Activated T-helper 2 cell treated with anti-CD3 and anti-CD28 coated beads, Interferon-gamma antibody, Interleukin-2, Interleukin-4, amounts not matched to agents 10 μg/mL and 5 μg/mL and 100 μg/mL, durations not matched to agents 14 hours and 24 hours and 36 hours (primary cell): ENCODE data around the gene CLEC1A. TPM values are rescaled to one million over a fixed set of nuclear protein-coding genes. Genes with fewer than 3 reads are reported as not detected.

ENCODE experiments used
- DNase-seq: peaks from one replicate; pipeline ENCODE4 v3.0.0; 2021; ENCODE audit warnings: low spot score
- H3K27ac Mint-ChIP-seq: one replicate; pipeline ENCODE4 v1.8.0; 2021; ENCODE audit warnings: mixed read lengths
- H3K27me3 Mint-ChIP-seq: one replicate; pipeline ENCODE4 v1.8.0; 2021; ENCODE audit warnings: low read depth, mixed read lengths
- H3K36me3 Mint-ChIP-seq: one replicate; pipeline ENCODE4 v1.8.0; 2021; ENCODE audit warnings: low read depth, mixed read lengths
- H3K4me1 Mint-ChIP-seq: one replicate; pipeline ENCODE4 v1.8.0; 2021; ENCODE audit warnings: low read depth, mixed read lengths
- H3K4me3 Mint-ChIP-seq: one replicate; pipeline ENCODE4 v1.8.0; 2021; ENCODE audit warnings: low read depth, mild to moderate bottlenecking, moderate library complexity, mixed read lengths
- H3K9me3 Mint-ChIP-seq: one replicate; pipeline ENCODE4 v1.8.0; 2021; ENCODE audit warnings: mixed read lengths
- intact Hi-C: fragments of 100-400 bp; cut with micrococcal nuclease; formaldehyde crosslinking; loops from one replicate; pipeline ENCODE4 v1.15.1; 2023
- total RNA-seq: library from RNA; stranded (reverse); gene quantifications from 2 replicates; pipeline ENCODE4 v1.2.3, GENCODE V29; 2022

Gene CLEC1A
- total RNA-seq, 1 donor from 2014 or later: not detected

DNA sequence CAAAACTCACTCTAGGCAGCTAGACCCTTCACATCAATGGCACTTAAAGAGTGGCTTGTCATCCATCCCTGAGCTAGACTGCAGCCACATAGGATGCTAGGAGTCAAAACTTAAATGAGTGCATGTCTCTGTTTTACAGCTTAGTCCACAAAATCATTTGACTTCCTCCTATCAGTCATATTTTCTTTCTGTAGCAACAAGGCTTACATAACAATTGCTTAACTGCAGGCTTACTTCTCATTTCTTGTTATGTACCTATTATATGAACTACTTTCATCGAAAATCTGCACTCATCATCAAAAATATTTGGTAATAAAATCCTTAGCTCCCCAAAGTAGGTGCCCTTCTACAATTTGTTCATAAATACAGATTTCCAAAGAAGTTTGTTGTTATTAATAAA, 30.1 kb downstream of the CLEC1A start:
- H3K4me3 Mint-ChIP-seq: no peak overlapping the region
- H3K4me1 Mint-ChIP-seq: peaks cover 14% of the 10 kb centered on the region
- H3K27me3 Mint-ChIP-seq: peaks cover 39% of the 10 kb centered on the region
- intact Hi-C loops: no loop called here
- DNase-seq: no peak
- H3K9me3 Mint-ChIP-seq: no peaks in the 10 kb centered on the region
- no peaks in the 10 kb centered on the region for H3K36me3 Mint-ChIP-seq
- no peak overlapping the region for H3K27ac Mint-ChIP-seq

DNA sequence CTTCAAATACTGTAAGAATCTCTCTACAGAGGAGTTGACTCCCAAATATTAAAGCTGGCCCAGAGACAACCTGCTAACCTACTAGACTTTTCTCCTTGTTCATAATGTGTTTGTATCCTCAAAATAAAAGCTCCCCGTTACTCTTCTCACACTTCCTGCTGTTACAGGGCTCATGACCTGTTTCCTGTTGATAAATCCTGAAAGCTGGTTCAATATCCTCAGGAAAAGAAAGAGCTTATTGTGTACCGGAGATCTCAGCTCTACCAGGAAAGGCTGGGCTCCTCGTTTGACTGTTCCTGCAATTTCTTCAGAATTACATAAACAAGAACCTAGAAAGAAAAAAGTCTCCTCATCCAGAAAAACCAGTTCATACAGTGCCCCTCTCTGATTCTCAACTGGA, 30.8 kb downstream of the CLEC1A start:
- peaks cover 37% of the 10 kb centered on the region for H3K27me3 Mint-ChIP-seq
- intact Hi-C loops: no loop called here
- H3K27ac Mint-ChIP-seq: no peak overlapping the region
- H3K36me3 Mint-ChIP-seq: no peaks in the 10 kb centered on the region
- no peak overlapping the region for H3K4me3 Mint-ChIP-seq
- no peaks in the 10 kb centered on the region for H3K9me3 Mint-ChIP-seq
- H3K4me1 Mint-ChIP-seq: peaks cover 14% of the 10 kb centered on the region
- no peak for DNase-seq

DNA sequence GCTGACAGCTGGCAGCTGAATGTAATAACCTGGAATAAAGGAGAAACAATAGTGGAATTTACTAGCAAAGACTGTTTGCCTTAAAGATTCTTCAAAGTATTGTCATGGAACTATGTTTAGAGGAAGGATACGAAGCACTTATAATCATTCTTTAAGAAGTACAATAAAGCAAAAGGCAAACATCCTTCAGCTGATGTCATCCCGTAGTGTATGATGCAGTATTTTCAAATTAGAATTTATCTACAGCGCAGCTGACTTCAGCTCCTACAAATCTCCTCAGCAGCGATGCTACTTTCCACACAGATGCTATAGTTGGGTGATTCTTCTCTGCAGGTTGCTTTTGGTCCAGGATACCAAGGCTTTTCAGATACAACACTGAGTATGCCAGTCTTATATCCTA, 31.5 kb downstream of the CLEC1A start:
- no peak for DNase-seq
- Mint-ChIP-seq H3K27me3 (peaks cover 34% of the 10 kb centered on the region), H3K4me1 (peaks cover 14% of the 10 kb centered on the region), H3K9me3 (no peaks in the 10 kb centered on the region), H3K27ac (no peak overlapping the region), H3K4me3 (no peak overlapping the region), H3K36me3 (no peaks in the 10 kb centered on the region)
- intact Hi-C loops: no loop called here

DNA sequence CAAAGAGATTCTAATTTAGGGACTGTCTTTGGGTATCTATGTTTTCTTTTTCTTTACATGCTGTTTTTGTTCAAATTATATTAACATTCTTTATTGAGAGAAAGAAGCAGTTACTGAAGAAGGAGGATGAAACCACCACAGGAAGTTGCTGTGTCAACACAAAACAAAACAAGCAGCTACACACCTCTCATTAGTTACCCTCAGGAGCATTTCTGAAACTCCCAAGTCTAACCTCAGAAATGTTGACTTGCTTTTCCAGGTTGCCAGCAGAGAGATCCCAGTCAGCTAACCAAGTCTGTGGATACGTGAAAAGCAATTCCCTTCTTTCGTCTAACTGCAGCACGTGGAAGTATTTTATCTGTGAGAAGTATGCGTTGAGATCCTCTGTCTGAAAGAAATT, 33.5 kb downstream of the CLEC1A start:
- Mint-ChIP-seq H3K27ac (no peak overlapping the region), H3K4me1 (peaks cover 14% of the 10 kb centered on the region), H3K9me3 (no peaks in the 10 kb centered on the region), H3K4me3 (no peak overlapping the region), H3K27me3 (peaks cover 46% of the 10 kb centered on the region), H3K36me3 (no peaks in the 10 kb centered on the region)
- intact Hi-C loops: no loop called here
- no peak for DNase-seq

DNA sequence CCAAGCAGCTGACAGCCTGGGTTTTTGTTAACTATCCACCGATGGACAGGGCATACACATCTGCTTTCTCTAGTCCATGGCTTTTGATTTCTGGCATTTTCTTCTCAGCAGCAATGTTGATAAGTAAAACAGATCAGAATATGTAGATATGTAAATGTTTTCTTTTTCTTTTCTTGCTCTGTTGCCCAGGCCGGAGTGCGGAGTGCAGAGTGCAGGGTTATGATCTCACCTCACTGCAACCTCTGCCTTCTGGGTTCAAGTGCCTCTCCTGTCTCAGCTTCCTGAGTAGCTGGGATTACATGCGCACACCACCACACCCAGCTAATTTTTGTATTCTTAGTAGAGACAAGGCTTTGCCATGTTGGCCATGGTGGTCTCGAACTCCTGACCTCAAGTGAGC, 40.4 kb downstream of the CLEC1A start:
- Mint-ChIP-seq H3K27ac (no peak overlapping the region), H3K4me3 (no peak overlapping the region), H3K27me3 (peaks cover 36% of the 10 kb centered on the region), H3K4me1 (no peaks in the 10 kb centered on the region), H3K36me3 (no peaks in the 10 kb centered on the region), H3K9me3 (no peaks in the 10 kb centered on the region)
- no peak for DNase-seq
- intact Hi-C loops: no loop called here

DNA sequence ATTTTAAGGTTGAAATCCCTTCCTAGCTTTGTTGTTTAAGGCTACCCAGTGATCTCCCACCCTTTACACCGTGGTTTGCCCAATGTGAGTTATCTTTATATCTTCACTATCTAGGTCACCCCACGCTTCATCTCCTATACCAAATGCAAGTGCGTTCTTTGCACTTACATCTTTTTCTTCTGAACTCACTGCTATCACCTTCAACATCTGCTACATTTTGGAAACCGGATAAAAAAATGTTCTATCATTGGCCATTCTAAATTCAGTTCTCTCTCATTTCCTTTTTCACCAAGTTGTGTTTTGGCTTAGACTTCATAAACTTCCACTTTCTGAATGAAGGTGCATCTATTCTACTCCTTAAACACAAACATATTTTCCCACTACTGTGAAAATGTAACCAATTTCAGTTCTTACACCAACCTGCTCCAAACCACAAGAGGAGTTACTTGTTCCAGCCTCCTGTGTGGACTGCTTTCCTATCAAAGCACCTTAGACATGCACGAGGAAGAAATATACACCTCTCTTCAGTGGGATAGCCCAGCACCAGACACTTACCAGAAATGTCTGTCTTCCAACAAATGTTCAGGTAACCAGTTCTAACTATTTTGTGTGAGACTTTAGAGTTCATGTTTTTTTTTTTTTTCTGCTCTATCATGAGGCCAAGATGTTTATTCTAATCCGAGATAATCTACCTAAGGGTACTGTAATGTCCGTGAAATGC, 46.4 kb downstream of the CLEC1A start:
- H3K27ac Mint-ChIP-seq: peak overlapping the region; percentile 1
- peaks cover 22% of the 10 kb centered on the region for H3K27me3 Mint-ChIP-seq
- H3K9me3 Mint-ChIP-seq: no peaks in the 10 kb centered on the region
- intact Hi-C loops: loop anchor here (5.0 kb wide), 1 partner anchor 95 kb away; no protein-coding TSS in a partner anchor
- no peak for DNase-seq
- no peaks in the 10 kb centered on the region for H3K36me3 Mint-ChIP-seq
- H3K4me3 Mint-ChIP-seq: peak overlapping the region; percentile 7
- peaks cover 12% of the 10 kb centered on the region for H3K4me1 Mint-ChIP-seq

DNA sequence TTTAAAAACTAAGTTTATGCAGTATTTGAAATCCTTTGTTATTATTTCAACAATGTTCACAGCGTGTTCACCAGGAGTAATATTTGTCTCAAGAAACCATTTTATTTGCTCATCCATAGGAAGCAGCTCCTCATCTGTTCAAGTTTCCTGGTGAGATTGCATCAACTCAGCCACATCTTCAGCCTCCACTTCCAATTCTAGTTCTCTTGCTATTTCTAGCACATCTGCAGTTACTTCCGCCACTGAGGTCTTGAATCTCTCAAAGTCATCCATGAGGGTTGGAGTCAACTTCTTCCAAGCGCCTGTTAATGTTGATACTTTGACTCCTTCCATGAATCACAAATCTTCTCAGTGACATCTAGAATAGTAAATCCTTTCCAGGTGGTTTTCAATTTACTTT, 50.3 kb downstream of the CLEC1A start:
- intact Hi-C loops: no loop called here
- Mint-ChIP-seq H3K27me3 (peaks cover 36% of the 10 kb centered on the region), H3K4me1 (peaks cover 12% of the 10 kb centered on the region), H3K27ac (no peak overlapping the region), H3K4me3 (no peak overlapping the region), H3K9me3 (no peaks in the 10 kb centered on the region), H3K36me3 (no peaks in the 10 kb centered on the region)
- no peak for DNase-seq

DNA sequence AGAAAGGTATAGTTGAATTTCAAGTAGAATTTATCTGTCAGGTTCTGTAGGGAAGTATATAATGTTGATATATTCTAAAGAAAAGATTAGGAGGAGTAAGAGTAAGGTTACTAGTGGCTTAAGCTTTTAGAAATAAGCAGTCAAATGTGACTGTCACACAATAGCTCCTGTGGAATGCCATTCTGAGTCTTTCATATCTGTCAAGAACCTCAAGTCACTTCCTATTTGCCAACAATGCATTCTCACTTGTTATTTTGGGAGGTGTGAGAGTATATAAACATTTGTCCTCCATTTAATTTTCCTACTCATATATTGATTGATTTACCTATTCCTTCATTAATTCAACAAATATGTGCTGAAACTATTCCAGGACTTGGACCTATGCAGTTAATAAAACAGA, 56.6 kb downstream of the CLEC1A start:
- Mint-ChIP-seq H3K27me3 (peaks cover 49% of the 10 kb centered on the region), H3K9me3 (no peaks in the 10 kb centered on the region), H3K36me3 (no peaks in the 10 kb centered on the region), H3K4me3 (no peak overlapping the region), H3K27ac (no peak overlapping the region), H3K4me1 (no peaks in the 10 kb centered on the region)
- no peak for DNase-seq
- intact Hi-C loops: no loop called here

DNA sequence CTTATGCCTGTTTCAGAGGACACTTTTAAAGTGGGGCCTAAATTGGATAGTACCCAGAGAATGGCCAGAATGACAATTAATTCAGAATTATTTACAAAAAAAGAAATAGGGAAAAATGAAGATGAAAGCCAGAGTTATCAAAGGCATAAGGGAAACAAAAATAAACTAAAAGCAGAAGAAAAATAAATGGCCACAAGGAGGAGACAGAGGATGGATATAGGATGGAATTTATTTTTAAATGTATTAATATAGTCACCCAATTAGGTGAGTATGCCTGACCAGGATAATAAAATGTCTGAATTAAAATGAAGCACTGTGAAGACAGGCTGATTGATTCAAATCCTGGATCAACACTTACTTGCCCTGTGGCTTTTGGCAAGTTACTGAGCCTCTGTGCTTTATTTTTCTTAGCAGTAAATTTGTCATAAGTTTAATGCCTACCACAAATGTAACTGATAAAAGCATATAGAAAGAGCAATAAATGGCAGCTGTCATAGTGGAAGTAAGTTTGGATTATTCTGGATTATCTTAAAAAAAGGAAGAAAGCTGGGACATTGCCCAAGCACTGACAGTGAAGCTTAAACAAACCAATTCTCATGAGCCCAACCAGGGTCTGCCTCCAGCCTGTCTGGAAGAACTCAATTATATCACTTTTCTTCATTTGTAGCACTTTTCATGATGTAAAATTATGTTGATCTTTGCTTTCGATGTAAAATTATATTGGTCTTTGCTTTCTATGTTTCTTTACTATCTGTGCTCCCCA, 64.8 kb downstream of the CLEC1A start:
- H3K4me3 Mint-ChIP-seq: no peak overlapping the region
- H3K36me3 Mint-ChIP-seq: no peaks in the 10 kb centered on the region
- no peaks in the 10 kb centered on the region for H3K9me3 Mint-ChIP-seq
- peaks cover 18% of the 10 kb centered on the region for H3K27me3 Mint-ChIP-seq
- H3K4me1 Mint-ChIP-seq: no peaks in the 10 kb centered on the region
- intact Hi-C loops: loop anchor here (1.0 to 10.0 kb wide), 2 partner anchors 106 to 289 kb away; no protein-coding TSS in a partner anchor
- DNase-seq: no peak
- H3K27ac Mint-ChIP-seq: no peak overlapping the region

DNA sequence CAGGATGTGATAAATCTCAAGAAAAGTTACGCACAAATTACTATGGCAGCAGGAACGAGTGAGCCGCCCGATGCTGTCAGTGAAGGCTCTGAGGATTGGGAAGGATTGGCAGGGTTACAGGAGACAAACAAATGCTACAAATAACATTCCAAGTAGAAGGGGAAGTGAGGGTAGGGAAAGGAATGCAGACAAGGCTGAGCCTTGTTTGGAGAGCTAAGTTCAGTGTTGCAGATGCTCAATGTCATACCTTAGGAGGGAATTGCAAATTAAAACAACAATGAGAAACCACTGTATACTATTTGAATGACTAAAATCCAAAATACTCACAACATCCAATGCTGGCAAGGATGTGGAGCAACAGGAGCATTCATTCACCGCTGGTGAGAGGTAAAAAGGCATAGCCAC, 67.0 kb downstream of the CLEC1A start:
- Mint-ChIP-seq H3K4me3 (no peak overlapping the region), H3K4me1 (no peaks in the 10 kb centered on the region), H3K9me3 (no peaks in the 10 kb centered on the region), H3K27me3 (peaks cover 21% of the 10 kb centered on the region), H3K27ac (no peak overlapping the region), H3K36me3 (no peaks in the 10 kb centered on the region)
- no peak for DNase-seq
- intact Hi-C loops: loop anchor here (10.0 kb wide), 1 partner anchor 287 kb away; no protein-coding TSS in a partner anchor

DNA sequence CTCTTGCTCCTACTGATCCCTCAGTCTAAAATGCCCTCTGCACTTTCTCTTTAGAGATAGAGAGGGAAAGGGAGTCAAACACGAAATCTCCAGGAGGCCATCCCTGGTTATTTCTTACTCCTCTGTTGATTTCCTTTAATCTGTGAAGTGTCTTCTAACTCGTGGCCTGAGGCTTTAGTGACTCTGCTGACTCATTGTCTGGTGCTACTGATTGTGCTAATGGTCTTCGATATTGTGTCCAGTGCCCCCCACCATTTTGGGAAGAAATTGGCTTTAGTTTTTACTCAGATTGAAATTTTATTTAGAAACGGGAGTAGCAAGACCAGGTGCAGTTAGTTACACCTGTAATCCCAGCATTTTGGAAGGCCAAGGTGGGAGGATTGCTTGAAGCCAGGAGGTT, 67.5 kb downstream of the CLEC1A start:
- DNase-seq: no peak
- Mint-ChIP-seq H3K4me1 (no peaks in the 10 kb centered on the region), H3K27ac (no peak overlapping the region), H3K9me3 (no peaks in the 10 kb centered on the region), H3K36me3 (no peaks in the 10 kb centered on the region), H3K4me3 (no peak overlapping the region), H3K27me3 (peaks cover 17% of the 10 kb centered on the region)
- intact Hi-C loops: loop anchor here (10.0 kb wide), 1 partner anchor 287 kb away; no protein-coding TSS in a partner anchor

DNA sequence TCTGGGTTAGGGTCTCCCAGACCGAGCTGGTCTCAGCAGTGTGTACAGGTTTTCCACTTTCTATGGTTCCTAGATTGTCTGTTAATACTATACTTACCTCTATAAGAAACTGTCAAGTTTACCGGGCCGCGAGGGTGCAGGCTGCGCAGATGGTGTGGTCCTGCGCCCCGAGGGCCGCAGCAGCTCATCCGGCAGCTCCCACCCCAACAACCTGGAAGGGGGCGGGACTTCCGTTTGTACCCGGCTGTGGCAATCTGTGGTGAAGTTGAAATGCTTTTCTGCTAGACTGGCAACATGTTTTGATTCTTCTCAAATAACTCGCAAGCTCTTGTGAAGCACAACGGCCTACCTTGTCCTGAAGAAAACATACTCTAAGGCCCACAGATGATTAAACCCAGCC, 68.3 kb downstream of the CLEC1A start, which contains the start of gene CLEC9A:
TSS of gene CLEC9A (plus strand) at position 237 of the 400 bp plus-strand sequence. CDS start 22,006 bp downstream, outside the sequence.
- intact Hi-C loops: loop anchor here (10.0 kb wide), 1 partner anchor 286 kb away; no protein-coding TSS in a partner anchor
- Mint-ChIP-seq H3K4me1 (no peaks in the 10 kb centered on the region), H3K4me3 (no peak within 1 kb of the TSS), H3K36me3 (no peaks in the 10 kb centered on the region), H3K9me3 (no peaks in the 10 kb centered on the region), H3K27ac (no peak within 1 kb of the TSS), H3K27me3 (peaks cover 17% of the 10 kb centered on the region)
- no peak for DNase-seq

DNA sequence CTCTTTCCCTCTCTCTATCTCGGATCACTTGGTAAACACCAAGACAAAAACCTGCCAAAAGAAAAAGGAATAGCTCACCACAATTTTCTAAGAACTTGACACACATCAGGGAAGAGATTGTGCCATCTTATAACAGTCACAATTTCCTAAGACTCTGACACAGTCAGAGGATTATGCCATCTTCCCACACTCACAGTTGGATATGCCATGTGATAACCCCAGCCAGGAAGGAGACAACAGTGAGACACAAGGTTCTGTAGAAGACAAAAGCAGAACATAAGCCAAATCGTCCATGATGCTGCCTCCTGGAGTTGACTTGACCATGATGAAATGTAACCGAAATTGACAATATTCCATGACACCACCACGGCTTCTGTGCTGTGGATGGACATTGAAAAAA, 71.1 kb downstream of the CLEC1A start:
- H3K27me3 Mint-ChIP-seq: peaks cover 22% of the 10 kb centered on the region
- H3K4me3 Mint-ChIP-seq: no peak overlapping the region
- H3K36me3 Mint-ChIP-seq: no peaks in the 10 kb centered on the region
- DNase-seq: no peak
- H3K9me3 Mint-ChIP-seq: no peaks in the 10 kb centered on the region
- no peak overlapping the region for H3K27ac Mint-ChIP-seq
- intact Hi-C loops: no loop called here
- H3K4me1 Mint-ChIP-seq: no peaks in the 10 kb centered on the region
